GM18511 (cell line): ENCODE data around the gene ZC3H7A.

Experiments
- ATAC-seq: cut with Tn5 transposase; IDR thresholded peaks from one replicate; pipeline ENCODE4 v1.9.1; 2021; ENCODE audit warnings: mild to moderate bottlenecking, moderate library complexity; ENCODE audit not compliant: unreplicated experiment

ZC3H7A gene

GRCh38 chr16:11740567-11740966 lies 56.5 kb downstream of the ZC3H7A start:
- no peak for ATAC-seq

- ATAC-seq, result no peak
Measured at GRCh38 chr16:11738742-11739544, 58.1 kb downstream of the ZC3H7A start.

- ATAC-seq, result no peak
Measured at GRCh38 chr16:11737713-11738112, 59.3 kb downstream of the ZC3H7A start.

GRCh38 chr16:11736903-11737302 lies 60.2 kb downstream of the ZC3H7A start:
- ATAC-seq, result no peak

GRCh38 chr16:11735787-11736186 lies 61.3 kb downstream of the ZC3H7A start:
- ATAC-seq, result no peak

- no peak for ATAC-seq
Measured at GRCh38 chr16:11734653-11735043, 62.4 kb downstream of the ZC3H7A start.

GRCh38 chr16:11734025-11734652 lies 62.9 kb downstream of the ZC3H7A start:
- ATAC-seq, result no peak

GRCh38 chr16:11731222-11731621 lies 65.8 kb downstream of the ZC3H7A start:
- ATAC-seq, result no peak

GRCh38 chr16:11729787-11730186 lies 67.3 kb downstream of the ZC3H7A start:
- ATAC-seq, result no peak

GRCh38 chr16:11727796-11728543 lies 69.1 kb downstream of the ZC3H7A start:
- ATAC-seq, result peak; percentile 58

- no peak for ATAC-seq
Measured at GRCh38 chr16:11726008-11726407, 71.0 kb downstream of the ZC3H7A start.

- ATAC-seq, result no peak
Measured at GRCh38 chr16:11725457-11725856, 71.6 kb downstream of the ZC3H7A start.

GRCh38 chr16:11722468-11722808 lies 74.6 kb downstream of the ZC3H7A start:
- no peak for ATAC-seq

GRCh38 chr16:11721781-11722467 lies 75.1 kb downstream of the ZC3H7A start:
- ATAC-seq, result no peak

GRCh38 chr16:11719762-11720161 lies 77.3 kb downstream of the ZC3H7A start:
- no peak for ATAC-seq

- no peak for ATAC-seq
Measured at GRCh38 chr16:11719171-11719570, 77.9 kb downstream of the ZC3H7A start.

GRCh38 chr16:11717811-11718210 lies 79.2 kb downstream of the ZC3H7A start:
- ATAC-seq, result no peak

GRCh38 chr16:11716336-11716735 lies 80.7 kb downstream of the ZC3H7A start:
- ATAC-seq, result no peak

GRCh38 chr16:11715246-11715947 lies 81.7 kb downstream of the ZC3H7A start:
- ATAC-seq, result no peak

GRCh38 chr16:11712122-11712521 lies 84.9 kb downstream of the ZC3H7A start:
- no peak for ATAC-seq

GRCh38 chr16:11711662-11712061 lies 85.4 kb downstream of the ZC3H7A start:
- ATAC-seq, result no peak
